DOHH2 (cell line): ENCODE measurements around the gene USE1.

ENCODE experiments used
- H3F3A ChIP-seq: fragments of 200-600 bp; sonication (generic), shearing (Covaris generic); 2 replicates; pipeline ENCODE4 v1.6.0; 2016; ENCODE audit warnings: antibody characterized with exemption, mild to moderate bottlenecking; ENCODE audit not compliant: control insufficient read depth, insufficient read depth
- H3K27ac ChIP-seq: fragments of 200-600 bp; sonication (generic); 2 replicates; pipeline ENCODE4 v1.5.1; 2014; ENCODE audit warnings: low read depth, mild to moderate bottlenecking, low read length, moderate library complexity
- H3K27me3 ChIP-seq: fragments of 200-600 bp; sonication (generic); 2 replicates; pipeline ENCODE4 v1.6.1; 2014; ENCODE audit warnings: mild to moderate bottlenecking, low read length, mixed read lengths; ENCODE audit not compliant: control insufficient read depth
- H3K36me3 ChIP-seq: fragments of 200-600 bp; sonication (generic); 2 replicates; pipeline ENCODE4 v1.6.1; 2014; ENCODE audit warnings: mild to moderate bottlenecking, low read length, moderate library complexity, mixed read lengths; ENCODE audit not compliant: control insufficient read depth
- H3K4me1 ChIP-seq: fragments of 200-600 bp; sonication (generic); 2 replicates; pipeline ENCODE4 v1.6.1; 2014; ENCODE audit warnings: mild to moderate bottlenecking, low read length, mixed read lengths; ENCODE audit not compliant: control insufficient read depth
- H3K4me2 ChIP-seq: fragments of 200-600 bp; sonication (generic); 2 replicates; pipeline ENCODE4 v1.6.0; 2014; ENCODE audit warnings: mild to moderate bottlenecking, low read length, moderate library complexity
- H3K4me3 ChIP-seq: fragments of 200-600 bp; sonication (generic); 2 replicates; pipeline ENCODE4 v1.5.1; 2014; ENCODE audit warnings: mild to moderate bottlenecking, low read length, mixed read lengths
- H3K79me2 ChIP-seq: fragments of 200-600 bp; sonication (generic); 2 replicates; pipeline ENCODE4 v1.6.1; 2014; ENCODE audit warnings: mild to moderate bottlenecking, low read length, mixed read lengths; ENCODE audit not compliant: control insufficient read depth
- H3K9me2 ChIP-seq: fragments of 200-600 bp; sonication (generic); replicated peaks from 2 replicates; pipeline ENCODE4 v1.6.1; 2014; ENCODE audit warnings: mild to moderate bottlenecking, low read length, mixed read lengths; ENCODE audit not compliant: control insufficient read depth
- H3K9me3 ChIP-seq: fragments of 200-600 bp; sonication (generic); 2 replicates; pipeline ENCODE4 v1.6.1; 2014; ENCODE audit warnings: antibody characterized with exemption, low read length, mixed read lengths; ENCODE audit not compliant: control insufficient read depth, insufficient read depth
- H4K20me1 ChIP-seq: fragments of 200-600 bp; sonication (generic); 2 replicates; pipeline ENCODE4 v1.6.0; 2014; ENCODE audit warnings: low read depth, mild to moderate bottlenecking, antibody characterized with exemption, low read length, moderate library complexity; ENCODE audit not compliant: control insufficient read depth, insufficient read depth
- CTCF ChIP-seq: fragments of 200-600 bp; sonication (generic); IDR thresholded peaks from one replicate; pipeline ENCODE4 v1.5.1; 2014; ENCODE audit warnings: antibody characterized with exemption, mild to moderate bottlenecking, low read depth, low read length; ENCODE audit not compliant: poor library complexity, severe bottlenecking
- EZH2phosphoT487 ChIP-seq: fragments of 200-600 bp; sonication (generic); IDR thresholded peaks from 2 replicates; pipeline ENCODE4 v1.6.1; 2017; ENCODE audit warnings: borderline replicate concordance, mild to moderate bottlenecking, antibody characterized with exemption, low read length, moderate library complexity, mixed read lengths

USE1 gene

GRCh38 chr19:17171874-17172273 lies 43.3 kb upstream of the USE1 start:
- no peaks in the 10 kb centered on the region for H3K79me2 ChIP-seq
- H3K4me1 ChIP-seq, result 0 out of 2 replicates have a peak, but pooled peaks cover 3% of the 10 kb centered on the region
- no peak overlapping the region for H3K27ac ChIP-seq
- no peaks in the 10 kb centered on the region for H4K20me1 ChIP-seq
- H3F3A ChIP-seq, result no peaks in the 10 kb centered on the region
- H3K9me2 ChIP-seq, result no peaks in the 10 kb centered on the region
- H3K4me2 ChIP-seq, result no peak overlapping the region
- H3K4me3 ChIP-seq, result no peak overlapping the region
- TF ChIP-seq CTCF, result no peak
- no peaks in the 10 kb centered on the region for H3K27me3 ChIP-seq
- peaks cover 65% of the 10 kb centered on the region for H3K36me3 ChIP-seq
- no peaks in the 10 kb centered on the region for H3K9me3 ChIP-seq

GRCh38 chr19:17172624-17173345 lies 42.4 kb upstream of the USE1 start:
- Histone ChIP-seq H4K20me1 (no peaks in the 10 kb centered on the region), H3K27ac (no peak overlapping the region), H3F3A (no peaks in the 10 kb centered on the region), H3K4me2 (no peak overlapping the region), H3K9me3 (no peaks in the 10 kb centered on the region), H3K27me3 (no peaks in the 10 kb centered on the region), H3K4me1 (0 out of 2 replicates have a peak, but pooled peaks cover 3% of the 10 kb centered on the region), H3K36me3 (peaks cover 61% of the 10 kb centered on the region), H3K79me2 (no peaks in the 10 kb centered on the region), H3K4me3 (no peak overlapping the region), H3K9me2 (no peaks in the 10 kb centered on the region)
- no peak for TF ChIP-seq CTCF
- no peak for TF ChIP-seq EZH2phosphoT487

GRCh38 chr19:17178291-17178690 lies 36.9 kb upstream of the USE1 start:
- no peak for TF ChIP-seq EZH2phosphoT487
- no peak for TF ChIP-seq CTCF
- H3F3A ChIP-seq, result peaks cover 11% of the 10 kb centered on the region
- peaks cover 45% of the 10 kb centered on the region for H3K4me1 ChIP-seq
- H3K36me3 ChIP-seq, result peaks cover 47% of the 10 kb centered on the region
- no peaks in the 10 kb centered on the region for H3K79me2 ChIP-seq
- H3K4me3 ChIP-seq, result no peak overlapping the region
- H3K27ac ChIP-seq, result no peak overlapping the region; the same call in 1 of the 2 replicates
- no peaks in the 10 kb centered on the region for H4K20me1 ChIP-seq
- H3K27me3 ChIP-seq, result no peaks in the 10 kb centered on the region
- no peaks in the 10 kb centered on the region for H3K9me2 ChIP-seq
- no peak overlapping the region for H3K4me2 ChIP-seq
- no peaks in the 10 kb centered on the region for H3K9me3 ChIP-seq
